ENCODE data around the gene FOXP1.

DNA sequence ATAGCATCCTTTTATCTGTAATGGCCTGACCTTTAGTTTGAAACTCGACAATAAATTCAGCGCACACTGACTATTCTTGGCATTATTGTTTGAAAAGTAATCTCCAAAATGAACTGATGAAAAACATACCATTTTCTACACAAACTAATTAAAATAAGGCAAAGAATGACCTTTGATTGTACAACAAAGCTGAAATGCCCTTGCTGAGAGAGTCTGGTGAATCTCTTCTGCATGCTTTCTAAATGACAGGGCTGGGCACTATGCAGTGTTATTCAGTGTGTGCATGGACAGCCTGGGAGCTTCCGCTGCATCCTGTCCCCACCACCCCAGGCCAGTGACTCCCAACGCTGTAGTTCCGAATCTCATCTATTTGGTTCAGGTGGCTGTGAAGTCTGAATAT, 530.8 kb downstream of the FOXP1 start:
- TF ChIP-seq POLR2A (IDR thresholded peaks at IDR 0.05; ENCODE audit: low read depth, low read length) (no peak), POLR2AphosphoS5 (IDR thresholded peaks at IDR 0.05; ENCODE audit: low read depth, low read length) (no peak), TAF1 (IDR thresholded peaks at IDR 0.05; ENCODE audit: low read depth, low read length) (no peak), SPI1 (IDR thresholded peaks at IDR 0.05; ENCODE audit: low read depth, low read length) (no peak), POU2F2 (IDR thresholded peaks at IDR 0.05; ENCODE audit: low read depth, low read length) (no peak)
